M059J (cell line): ENCODE measurements around the gene PIP4K2C. TPM values are rescaled to one million over a fixed set of nuclear protein-coding genes. Genes with fewer than 3 reads are reported as not detected.
"Not testable (repeated sequence)": the region's sequence is repeated elsewhere in the genome, so short reads cannot be mapped to it uniquely, and the experiment has no call there.

Experiments used
- DNase-seq: peaks from one replicate; pipeline ENCODE4 v3.0.0-alpha.2; 2012; ENCODE audit warnings: low read depth
- total RNA-seq: library from RNA; depleted of rRNA; stranded (reverse); fragments of >200 nt; shearing (Covaris generic); gene quantifications from 2 replicates; pipeline ENCODE4 v1.2.3, GENCODE V29; 2014

The PIP4K2C gene
- total RNA-seq, 1 experiment from 2014 or later: 71.2 TPM

- DNase-seq: no peak
These were observed 19.0 kb downstream of the PIP4K2C start for GRCh38 chr12:57609781-57610553.

- no peak for DNase-seq
These were observed 19.6 kb downstream of the PIP4K2C start for GRCh38 chr12:57610554-57611107.

GRCh38 chr12:57611108-57611826 lies 20.3 kb downstream of the PIP4K2C start, which contains the start of gene ARHGEF25:
Gene ARHGEF25 (plus strand): TSS chr12:57611435. CDS start chr12:57611895, 460 bp downstream.
- DNase-seq: peak; percentile 39

- DNase-seq: no peak
These were observed 21.1 kb downstream of the PIP4K2C start for GRCh38 chr12:57611827-57612710.

GRCh38 chr12:57612711-57613426 lies 21.9 kb downstream of the PIP4K2C start:
- DNase-seq: no peak

GRCh38 chr12:57613427-57614109 lies 22.6 kb downstream of the PIP4K2C start:
- no peak for DNase-seq

- DNase-seq: no peak
These were observed 23.4 kb downstream of the PIP4K2C start for GRCh38 chr12:57614178-57614947.

- no peak for DNase-seq
These were observed 24.0 kb downstream of the PIP4K2C start for GRCh38 chr12:57614948-57615500.

GRCh38 chr12:57615637-57616036 lies 24.6 kb downstream of the PIP4K2C start:
- no peak for DNase-seq

GRCh38 chr12:57616383-57617101 lies 25.6 kb downstream of the PIP4K2C start:
- DNase-seq: peak; percentile 41

GRCh38 chr12:57617942-57618341 lies 26.9 kb downstream of the PIP4K2C start:
- no peak for DNase-seq

- not testable (repeated sequence) for DNase-seq
These were observed 27.4 kb downstream of the PIP4K2C start for GRCh38 chr12:57618431-57618830.

- DNase-seq: no peak
These were observed 28.0 kb downstream of the PIP4K2C start for GRCh38 chr12:57618966-57619433.

GRCh38 chr12:57619434-57620244 lies 28.6 kb downstream of the PIP4K2C start:
- no peak for DNase-seq

- no peak for DNase-seq
These were observed 29.4 kb downstream of the PIP4K2C start for GRCh38 chr12:57620245-57620935.

GRCh38 chr12:57620936-57621496 lies 30.0 kb downstream of the PIP4K2C start:
- DNase-seq: peak; percentile 15
